Neural cell (in vitro differentiated cells): Measurements from ENCODE around the gene PKP1. TPM values are rescaled to one million over a fixed set of nuclear protein-coding genes. Genes with fewer than 3 reads are reported as not detected.

Experiments
- H2AFZ ChIP-seq: fragments of 200-600, 300-800 bp; sonication (generic), shearing (Covaris generic); 2 replicates; pipeline ENCODE4 v1.6.0; 2014; ENCODE audit warnings: low read depth, mild to moderate bottlenecking, antibody characterized with exemption, low read length, moderate library complexity
- H3F3A ChIP-seq: fragments of 200-600 bp; shearing (Covaris generic); 2 replicates; pipeline ENCODE4 v1.6.1; 2016; ENCODE audit warnings: mild to moderate bottlenecking, moderate library complexity, mixed read lengths, antibody characterized with exemption, low read length; ENCODE audit not compliant: insufficient read depth, poor library complexity, severe bottlenecking
- H3K27ac ChIP-seq: fragments of 200-600, 300-800 bp; sonication (generic), shearing (Covaris generic); 2 replicates; pipeline ENCODE4 v1.5.1; 2014; ENCODE audit warnings: mild to moderate bottlenecking, low read length, moderate library complexity
- H3K27me3 ChIP-seq: fragments of 300-800, 200-600 bp; sonication (generic), shearing (Covaris generic); 2 replicates; pipeline ENCODE4 v1.6.0; 2014; ENCODE audit warnings: mild to moderate bottlenecking, low read depth, low read length, moderate library complexity; ENCODE audit not compliant: insufficient read depth
- H3K36me3 ChIP-seq: fragments of 300-800, 200-600 bp; sonication (generic), shearing (Covaris generic); 2 replicates; pipeline ENCODE4 v1.5.1; 2014; ENCODE audit warnings: mild to moderate bottlenecking, antibody characterized with exemption, low read length, moderate library complexity; ENCODE audit not compliant: insufficient read depth
- H3K4me2 ChIP-seq: fragments of 300-800, 200-600 bp; sonication (generic), shearing (Covaris generic); 2 replicates; pipeline ENCODE4 v1.6.0; 2014; ENCODE audit warnings: mild to moderate bottlenecking, low read length
- H3K4me3 ChIP-seq: fragments of 300-800, 200-600 bp; sonication (generic), shearing (Covaris generic); 2 replicates; pipeline ENCODE4 v1.5.1; 2014; ENCODE audit warnings: mild to moderate bottlenecking, low read length, moderate library complexity
- H3K79me2 ChIP-seq: fragments of 200-600 bp; shearing (Covaris generic); replicated peaks from 2 replicates; pipeline ENCODE4 v1.6.0; 2014; ENCODE audit warnings: mild to moderate bottlenecking, low read length, moderate library complexity; ENCODE audit not compliant: insufficient read depth
- H3K9ac ChIP-seq: fragments of 300-800, 200-600 bp; sonication (generic), shearing (Covaris generic); 2 replicates; pipeline ENCODE4 v1.6.1; 2016; ENCODE audit warnings: mild to moderate bottlenecking, low read length, mixed read lengths
- H3K9me2 ChIP-seq: fragments of 200-600 bp; shearing (Covaris generic); 2 replicates; pipeline ENCODE4 v1.6.1; 2016; ENCODE audit warnings: mild to moderate bottlenecking, low read length, mixed read lengths; ENCODE audit not compliant: insufficient read depth
- H3K9me3 ChIP-seq: fragments of 200-600, 300-800 bp; sonication (generic), shearing (Covaris generic); 2 replicates; pipeline ENCODE4 v1.6.1; 2016; ENCODE audit warnings: mild to moderate bottlenecking, mixed run types, low read length, moderate library complexity, mixed read lengths
- H4K20me1 ChIP-seq: fragments of 200-600 bp; shearing (Covaris generic); 2 replicates; pipeline ENCODE4 v1.6.1; 2016; ENCODE audit warnings: mild to moderate bottlenecking, mixed run types; ENCODE audit not compliant: insufficient read depth
- CTCF ChIP-seq: fragments of 450-650 bp; IDR thresholded peaks from 2 replicates; pipeline ENCODE4 v1.5.1; 2014; ENCODE audit warnings: antibody characterized with exemption, mild to moderate bottlenecking, moderate library complexity; ENCODE audit not compliant: poor library complexity, severe bottlenecking
- EP300 ChIP-seq: fragments of 450-650 bp; conservative IDR thresholded peaks from 2 replicates; pipeline ENCODE4 v1.6.1; 2014; ENCODE audit warnings: antibody characterized with exemption, mild to moderate bottlenecking, moderate library complexity; ENCODE audit not compliant: poor library complexity, severe bottlenecking
- EZH2 ChIP-seq: fragments of 200-600, 300-800 bp; shearing (Covaris generic), sonication (generic); IDR thresholded peaks from 2 replicates; pipeline ENCODE4 v1.6.1; 2014; ENCODE audit warnings: antibody characterized with exemption, low read length, borderline replicate concordance, mild to moderate bottlenecking; ENCODE audit not compliant: insufficient read depth, poor library complexity, severe bottlenecking
- MXI1 ChIP-seq: fragments of 450-650 bp; conservative IDR thresholded peaks from 2 replicates; pipeline ENCODE4 v1.6.1; 2014; ENCODE audit warnings: antibody characterized with exemption, mild to moderate bottlenecking; ENCODE audit not compliant: poor library complexity, severe bottlenecking
- POLR2AphosphoS5 ChIP-seq: IDR thresholded peaks from 2 replicates; pipeline ENCODE4 v1.6.1; 2012
- RAD21 ChIP-seq: fragments of 450-650 bp; conservative IDR thresholded peaks from 2 replicates; pipeline ENCODE4 v1.6.1; 2014; ENCODE audit warnings: antibody characterized with exemption, mild to moderate bottlenecking, moderate library complexity
- REST ChIP-seq: IDR thresholded peaks from 2 replicates; pipeline ENCODE4 v1.6.1; 2012; ENCODE audit warnings: borderline replicate concordance
- SMC3 ChIP-seq: fragments of 450-650 bp; conservative IDR thresholded peaks from 2 replicates; pipeline ENCODE4 v1.6.1; 2014; ENCODE audit warnings: antibody characterized with exemption, mild to moderate bottlenecking, moderate library complexity; ENCODE audit not compliant: poor library complexity
- TAF1 ChIP-seq: IDR thresholded peaks from 2 replicates; pipeline ENCODE4 v1.6.1; 2012; ENCODE audit warnings: low read depth
- polyA plus RNA-seq: library from polyadenylated mRNA; depleted of rRNA; stranded (reverse); fragments of >200 nt; gene quantifications from 2 replicates; pipeline ENCODE4 v1.2.3, GENCODE V29; 2014

The PKP1 gene
- polyA plus RNA-seq, 1 donor from 2014 or later: not detected

DNA sequence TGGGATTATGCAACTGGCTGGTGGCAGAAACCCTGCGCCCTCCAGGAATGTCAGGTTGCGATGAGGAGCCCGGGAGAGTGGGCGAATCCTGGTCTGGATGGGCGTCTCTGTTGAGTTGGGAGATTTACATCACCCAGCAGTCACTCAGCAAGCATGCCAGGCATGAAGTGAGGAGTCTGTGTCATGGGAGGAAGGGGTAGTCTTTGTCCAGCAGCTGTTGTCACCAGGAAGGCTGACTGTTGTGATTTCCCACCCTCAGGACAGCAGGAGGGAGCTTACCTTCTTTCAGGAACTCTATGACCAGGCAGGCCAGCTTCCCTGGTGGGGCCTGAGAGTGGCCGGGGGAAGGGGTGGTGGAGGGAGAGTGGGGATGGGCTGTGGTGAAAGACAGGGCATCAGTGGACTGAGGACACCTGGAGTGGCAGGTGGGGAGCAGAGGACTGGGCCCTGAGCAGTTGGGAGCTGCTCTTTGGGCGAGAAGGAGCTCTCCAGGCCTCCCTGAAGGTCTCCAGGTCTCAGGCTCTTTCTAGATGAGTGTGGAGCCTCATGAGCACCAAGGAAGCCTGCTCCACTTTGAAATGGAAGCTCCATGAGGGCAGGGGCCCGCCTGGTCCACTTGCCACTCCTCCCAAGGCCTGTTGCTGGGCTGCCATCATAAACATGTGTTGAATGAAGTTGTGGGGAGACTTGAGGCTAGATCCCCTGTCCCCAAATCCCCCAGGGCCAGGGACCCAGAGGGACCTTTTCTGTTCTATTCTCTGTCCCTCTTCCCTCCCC, 21.3 kb upstream of the PKP1 start:
- H3K27me3 ChIP-seq: no peaks in the 10 kb centered on the region
- H3F3A ChIP-seq: no peaks in the 10 kb centered on the region
- no peaks in the 10 kb centered on the region for H3K79me2 ChIP-seq
- no peak for TF ChIP-seq TAF1
- H3K9me3 ChIP-seq: no peaks in the 10 kb centered on the region
- no peaks in the 10 kb centered on the region for H3K36me3 ChIP-seq
- no peak overlapping the region for H3K4me3 ChIP-seq
- no peak overlapping the region for H3K4me2 ChIP-seq
- H3K27ac ChIP-seq: no peak overlapping the region
- no peaks in the 10 kb centered on the region for H4K20me1 ChIP-seq
- H3K9ac ChIP-seq: no peak overlapping the region
- H3K9me2 ChIP-seq: no peaks in the 10 kb centered on the region
- no peak overlapping the region for H2AFZ ChIP-seq

DNA sequence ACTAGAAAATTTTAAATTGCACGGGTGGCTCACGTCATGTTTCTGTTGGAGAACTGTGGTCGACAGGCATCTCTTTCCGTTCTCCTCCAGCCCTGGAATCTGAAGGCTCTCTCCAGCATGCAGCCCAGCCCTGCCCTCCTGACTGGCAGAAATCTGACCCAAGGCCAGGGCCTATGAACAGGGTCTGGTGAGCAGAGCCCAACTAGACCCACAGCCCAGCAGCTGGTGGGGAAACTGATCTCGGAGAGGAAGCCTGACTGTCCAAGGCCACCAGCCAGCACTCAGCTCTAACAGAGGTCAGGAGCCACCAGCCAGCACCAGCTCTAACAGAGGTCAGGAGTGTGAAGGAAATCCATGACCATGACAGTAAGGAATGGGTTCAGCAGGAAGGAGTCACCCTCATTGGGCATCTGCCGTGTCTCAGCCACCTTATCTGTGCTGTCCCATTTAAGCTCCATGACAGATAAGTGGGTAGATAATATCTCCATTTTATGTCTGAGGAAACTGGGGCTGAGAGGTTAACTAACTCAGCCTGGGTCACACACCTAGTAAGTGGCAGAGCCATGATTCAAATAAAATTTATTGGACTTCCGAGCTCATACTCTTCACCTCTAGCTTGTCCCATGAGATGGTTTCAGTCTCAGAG, 20.2 kb upstream of the PKP1 start:
- no peaks in the 10 kb centered on the region for H3K9me3 ChIP-seq
- no peaks in the 10 kb centered on the region for H3F3A ChIP-seq
- H3K27me3 ChIP-seq: no peaks in the 10 kb centered on the region
- no peaks in the 10 kb centered on the region for H3K9me2 ChIP-seq
- no peak for TF ChIP-seq CTCF
- TF ChIP-seq REST: no peak
- no peak for TF ChIP-seq RAD21
- no peaks in the 10 kb centered on the region for H4K20me1 ChIP-seq
- H3K79me2 ChIP-seq: no peaks in the 10 kb centered on the region
- no peak overlapping the region for H3K9ac ChIP-seq
- no peak overlapping the region for H2AFZ ChIP-seq
- no peaks in the 10 kb centered on the region for H3K36me3 ChIP-seq
- H3K4me3 ChIP-seq: no peak overlapping the region
- no peak overlapping the region for H3K27ac ChIP-seq
- H3K4me2 ChIP-seq: no peak overlapping the region

- TF ChIP-seq EP300 (no peak), CTCF (no peak), EZH2 (no peak), MXI1 (no peak), REST (no peak), POLR2AphosphoS5 (no peak), RAD21 (no peak), SMC3 (no peak), TAF1 (no peak)
Measured at GRCh38 chr1:201264072-201264471, 19.2 kb upstream of the PKP1 start.

More at GRCh38 chr1:201264072-201264471, 19.2 kb upstream of the PKP1 start:
- H3K9me3 ChIP-seq: no peaks in the 10 kb centered on the region
- H2AFZ ChIP-seq: no peak overlapping the region
- no peaks in the 10 kb centered on the region for H3K27me3 ChIP-seq
- H3F3A ChIP-seq: no peaks in the 10 kb centered on the region
- H4K20me1 ChIP-seq: no peaks in the 10 kb centered on the region
- no peaks in the 10 kb centered on the region for H3K36me3 ChIP-seq
- no peaks in the 10 kb centered on the region for H3K79me2 ChIP-seq
- H3K9me2 ChIP-seq: no peaks in the 10 kb centered on the region
- H3K27ac ChIP-seq: no peak overlapping the region
- H3K9ac ChIP-seq: no peak overlapping the region
- H3K4me2 ChIP-seq: no peak overlapping the region
- no peak overlapping the region for H3K4me3 ChIP-seq
